HEK293 (cell line): ENCODE measurements around the gene SLC9A5.

ENCODE experiments used
- CTCF ChIP-seq: fragments of 450-650 bp; formaldehyde crosslinking; IDR thresholded peaks from 2 replicates; pipeline ENCODE4 v1.5.1; 2016; ENCODE audit warnings: missing biosample characterization, missing genetic modification characterization
- KLF8 ChIP-seq: fragments of 450-650 bp; formaldehyde crosslinking; IDR thresholded peaks from 2 replicates; pipeline ENCODE4 v1.5.1; 2016; ENCODE audit warnings: missing biosample characterization, missing genetic modification characterization
- MYNN ChIP-seq: fragments of 450-650 bp; formaldehyde crosslinking; IDR thresholded peaks from 2 replicates; pipeline ENCODE4 v1.5.1; 2016; ENCODE audit warnings: missing biosample characterization, missing genetic modification characterization, borderline replicate concordance
- SCRT1 ChIP-seq: fragments of 450-650 bp; formaldehyde crosslinking; IDR thresholded peaks from 2 replicates; pipeline ENCODE4 v1.5.1; 2016; ENCODE audit warnings: missing biosample characterization, missing genetic modification characterization, borderline replicate concordance
- ZNF274 ChIP-seq, 2 experiments: fragments of 200-500 bp in 1 of 2; fragments of 450-650 bp in 1 of 2; sonication (Bioruptor generic) in 1 of 2; formaldehyde crosslinking in 1 of 2; IDR thresholded peaks; 2 replicates each; pipeline versions ENCODE4 v1.5.1 to v1.6.1; 2014 to 2016; ENCODE audit warnings: borderline replicate concordance in 1 of 2, inconsistent platforms in 1 of 2, low read length in 1 of 2, missing biosample characterization in 1 of 2, missing genetic modification characterization in 1 of 2
- TF ChIP-seq, protein P1 (sequence below): fragments of 450-650 bp; formaldehyde crosslinking; IDR thresholded peaks from 2 replicates; pipeline ENCODE4; 2016; ENCODE audit warnings: missing biosample characterization, missing genetic modification characterization

DNA sequence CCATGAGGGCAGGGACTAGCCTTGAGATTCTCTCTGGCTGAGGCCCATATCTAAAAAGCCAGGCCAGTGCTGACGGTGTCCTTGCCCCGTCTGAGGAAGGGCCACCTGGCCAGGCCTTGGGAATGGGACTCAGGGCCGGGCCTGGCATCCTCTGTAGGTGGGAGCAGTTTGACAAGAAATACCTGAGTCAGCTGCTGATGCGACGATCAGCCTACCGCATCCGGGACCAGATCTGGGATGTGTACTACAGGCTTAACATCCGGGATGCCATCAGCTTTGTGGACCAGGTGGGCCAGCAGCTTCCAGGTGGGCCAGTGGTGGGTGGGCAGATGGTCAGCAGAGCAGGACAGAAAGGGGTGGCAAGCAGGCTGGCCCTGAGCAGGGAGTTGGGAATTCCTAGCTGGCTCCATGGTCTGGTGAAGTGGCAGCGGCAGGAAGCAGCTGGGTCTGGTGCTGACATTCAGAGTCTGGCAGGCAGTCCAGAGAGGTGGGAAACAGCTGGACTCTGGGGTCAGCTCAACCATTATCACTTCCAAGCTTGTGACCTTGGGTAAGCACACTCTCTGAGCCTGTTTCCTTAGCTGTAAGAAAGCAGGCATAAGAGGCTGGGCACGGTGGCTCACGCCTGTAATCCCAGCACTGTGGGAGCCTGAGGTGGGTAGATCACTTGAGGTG is 9.5 kb downstream of the SLC9A5 start:
- TF ChIP-seq CTCF (tag by site-specific recombination) = no peak
- TF ChIP-seq, protein P1, sequence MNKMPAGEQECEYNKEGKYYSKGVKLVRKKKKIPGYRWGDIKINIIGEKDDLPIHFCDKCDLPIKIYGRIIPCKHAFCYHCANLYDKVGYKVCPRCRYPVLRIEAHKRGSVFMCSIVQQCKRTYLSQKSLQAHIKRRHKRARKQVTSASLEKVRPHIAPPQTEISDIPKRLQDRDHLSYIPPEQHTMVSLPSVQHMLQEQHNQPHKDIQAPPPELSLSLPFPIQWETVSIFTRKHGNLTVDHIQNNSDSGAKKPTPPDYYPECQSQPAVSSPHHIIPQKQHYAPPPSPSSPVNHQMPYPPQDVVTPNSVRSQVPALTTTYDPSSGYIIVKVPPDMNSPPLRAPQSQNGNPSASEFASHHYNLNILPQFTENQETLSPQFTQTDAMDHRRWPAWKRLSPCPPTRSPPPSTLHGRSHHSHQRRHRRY (tag by site-specific recombination) = no peak
- no peak for TF ChIP-seq ZNF274 (IDR thresholded peaks at IDR 0.05; ENCODE audit: low read length)
- no peak for TF ChIP-seq ZNF274 (tag by site-specific recombination; IDR thresholded peaks at IDR 0.05; ENCODE audit: borderline replicate concordance)
- no peak for TF ChIP-seq KLF8 (tag by site-specific recombination)
- TF ChIP-seq SCRT1 = no peak
- TF ChIP-seq MYNN (tag by site-specific recombination) = no peak
